Stimulated activated CD8-positive, alpha-beta memory T cell treated with anti-CD3 and anti-CD28 coated beads, Interleukin-15, amount 100 ng/mL, for 1 hour (primary cell): ENCODE data around the gene BLOC1S6.
"Not testable (repeated sequence)": the region's sequence is repeated elsewhere in the genome, so short reads cannot be mapped to it uniquely, and the experiment has no call there.

Source experiments
- DNase-seq: peaks from one replicate; pipeline ENCODE4 v3.0.0-alpha.2; 2020; ENCODE audit warnings: low read depth

Gene BLOC1S6

DNA sequence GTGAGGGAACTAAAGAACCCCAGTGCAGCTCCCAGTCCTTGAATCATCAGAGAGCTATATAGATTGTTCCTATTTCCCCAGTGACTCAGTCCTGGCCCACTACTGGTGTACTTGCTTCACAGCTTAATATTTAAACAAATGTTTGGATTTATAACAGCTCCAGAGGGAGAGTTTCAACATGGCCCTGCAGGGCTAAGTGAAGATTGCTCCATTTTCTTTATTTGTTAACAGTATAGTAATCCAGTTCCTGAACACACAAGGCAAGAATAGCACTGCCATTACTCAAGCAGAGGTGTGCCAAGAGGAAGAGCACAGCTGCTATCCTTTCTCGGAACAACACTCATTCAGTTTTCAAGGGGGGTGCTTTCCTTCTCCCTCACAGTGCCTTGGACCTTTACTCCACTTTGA is 54.2 kb downstream of the BLOC1S6 start:
- no peak for DNase-seq

DNA sequence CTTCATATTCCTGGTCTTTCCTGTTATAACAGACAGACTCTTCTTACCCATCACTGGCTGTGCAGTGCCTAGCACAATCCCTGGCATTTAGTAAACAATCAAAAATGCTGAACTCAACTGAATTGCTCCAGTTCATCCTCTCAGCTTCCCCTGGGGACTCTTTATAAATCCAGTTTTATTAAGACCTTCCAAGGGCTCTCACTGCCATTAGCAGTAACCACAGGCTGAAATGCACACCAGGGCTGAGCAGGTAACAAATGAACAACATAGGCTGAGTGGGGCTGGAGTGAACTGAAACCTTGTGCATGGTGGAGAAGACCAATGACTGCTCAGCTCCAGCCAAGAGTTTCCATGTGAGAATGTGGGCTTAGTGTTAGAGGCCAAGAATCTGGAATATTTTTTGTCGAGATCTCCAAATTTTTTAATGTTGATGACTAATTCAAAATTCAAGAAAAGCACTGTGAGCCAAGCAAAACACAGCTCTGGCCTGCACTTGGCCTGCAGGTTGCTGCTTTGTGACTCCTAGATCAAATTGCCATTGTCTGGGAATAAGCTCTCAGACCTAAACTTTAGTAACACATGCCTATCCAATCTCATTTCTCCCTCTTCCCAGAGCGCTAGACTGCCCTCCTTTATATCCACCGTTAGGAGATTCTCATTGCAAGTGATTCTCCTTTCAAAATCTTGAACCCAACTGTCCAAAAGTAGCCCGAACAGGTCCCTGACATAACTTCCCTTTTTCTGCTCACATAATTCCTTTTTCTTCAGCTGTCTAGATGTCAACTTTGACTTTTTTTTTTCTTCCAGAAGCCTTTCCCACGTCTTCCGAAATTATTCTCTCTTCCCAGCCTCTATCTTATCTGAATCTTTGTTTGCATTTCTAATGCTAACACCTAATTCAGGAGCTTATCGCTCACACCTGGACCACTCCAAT is 55.1 kb downstream of the BLOC1S6 start:
- no peak for DNase-seq

DNA sequence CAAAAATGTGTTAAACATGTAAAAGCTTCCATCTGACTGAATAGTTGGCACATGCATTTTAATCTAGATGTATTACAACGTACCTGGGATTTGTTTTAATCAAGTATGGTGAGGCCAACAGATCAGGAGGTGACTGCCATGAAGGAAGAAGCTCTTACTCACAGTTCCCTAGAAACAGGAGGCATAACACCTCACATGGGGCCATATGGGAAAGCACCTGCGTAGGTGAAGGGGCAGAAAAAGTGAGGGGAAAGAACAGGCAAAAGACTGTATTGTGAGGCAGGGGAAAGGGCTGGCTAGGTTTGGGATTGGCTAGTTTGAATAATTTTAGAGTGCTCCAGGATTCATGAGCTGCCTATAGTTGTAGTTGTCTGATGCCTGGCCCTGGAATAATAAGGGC is 57.3 kb downstream of the BLOC1S6 start:
- no peak for DNase-seq

DNA sequence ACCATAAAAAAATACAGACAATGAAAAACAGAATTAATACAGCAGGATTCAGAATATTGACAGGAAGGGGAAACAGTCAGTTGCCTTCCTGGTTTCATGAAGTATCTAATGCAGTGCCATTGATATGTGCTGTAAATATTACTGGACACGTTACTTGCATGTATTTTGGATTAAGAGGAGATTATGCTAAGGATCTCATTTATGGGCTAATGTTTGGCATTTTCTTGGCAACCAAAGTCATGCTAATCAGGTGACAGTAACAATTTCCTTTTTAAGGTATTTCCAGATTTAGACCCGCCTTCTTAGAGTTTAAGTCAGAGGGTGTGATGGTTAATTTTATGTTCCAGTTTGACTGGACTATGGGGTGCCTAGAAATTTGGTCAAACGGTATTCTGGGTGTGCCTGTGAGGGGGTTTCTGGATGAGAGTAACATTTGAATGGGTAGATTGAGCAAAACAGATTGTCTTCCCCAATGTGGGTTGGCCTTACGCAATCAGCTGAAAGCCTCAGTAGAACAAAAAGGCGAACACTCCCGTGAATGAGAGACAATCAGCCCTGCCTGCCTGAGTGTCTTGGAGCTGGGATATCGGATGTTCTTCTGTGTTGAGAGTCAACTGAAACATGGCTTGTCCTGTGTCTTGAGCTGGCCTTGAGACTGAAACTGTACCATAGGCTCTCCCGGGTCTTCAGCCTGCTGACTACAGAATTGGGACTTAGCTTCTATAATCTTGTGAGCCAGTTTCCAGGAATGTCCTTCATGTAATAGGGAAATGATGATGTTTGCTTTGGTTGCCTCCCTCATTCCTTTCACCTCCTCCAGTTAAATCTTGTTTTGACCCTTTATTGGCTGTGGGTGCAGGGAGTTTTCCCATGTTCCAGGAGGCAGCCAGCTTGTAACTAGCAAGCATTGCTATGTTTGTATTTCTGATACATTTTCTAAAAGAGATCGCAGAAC is 58.1 kb downstream of the BLOC1S6 start:
- DNase-seq: no peak

DNA sequence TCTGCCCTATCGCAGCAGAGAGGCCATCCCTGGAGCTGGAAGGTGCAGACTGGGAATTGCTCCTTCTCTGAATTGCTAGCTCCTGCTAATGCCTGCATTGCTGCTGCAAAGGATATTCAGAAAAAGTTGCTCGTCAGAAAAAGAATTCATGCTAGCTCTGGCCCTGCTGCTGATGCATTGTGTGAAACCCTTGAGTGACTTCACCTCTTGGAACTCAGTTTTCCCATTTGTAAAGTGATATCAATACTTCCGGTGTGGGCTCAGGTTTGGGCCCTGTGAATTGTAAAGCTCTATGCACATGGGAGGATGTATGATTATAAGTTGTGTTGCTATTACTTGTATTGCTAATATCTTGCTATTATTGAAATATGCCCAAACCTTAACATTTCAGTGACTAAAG is 59.0 kb downstream of the BLOC1S6 start:
- DNase-seq: no peak

DNA sequence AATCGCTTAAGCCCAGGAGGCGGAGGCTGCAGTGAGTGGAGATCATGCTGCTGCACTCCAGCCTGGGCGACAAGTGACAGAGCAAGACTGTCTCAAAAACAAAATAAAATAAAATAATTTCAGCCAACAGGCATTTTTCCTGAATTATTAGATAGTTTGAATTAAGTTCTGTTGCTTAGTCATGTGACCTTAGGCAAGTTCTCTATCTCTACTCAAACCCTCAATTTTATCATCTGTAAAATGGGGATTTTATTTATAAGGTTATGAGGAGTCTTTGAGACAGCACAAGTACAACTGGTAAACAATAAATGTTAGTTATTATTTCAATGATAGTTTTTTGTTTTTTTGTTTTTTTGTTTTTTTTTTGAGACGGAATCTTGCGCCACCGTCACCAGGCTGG is 60.6 kb downstream of the BLOC1S6 start:
- DNase-seq: no peak

DNA sequence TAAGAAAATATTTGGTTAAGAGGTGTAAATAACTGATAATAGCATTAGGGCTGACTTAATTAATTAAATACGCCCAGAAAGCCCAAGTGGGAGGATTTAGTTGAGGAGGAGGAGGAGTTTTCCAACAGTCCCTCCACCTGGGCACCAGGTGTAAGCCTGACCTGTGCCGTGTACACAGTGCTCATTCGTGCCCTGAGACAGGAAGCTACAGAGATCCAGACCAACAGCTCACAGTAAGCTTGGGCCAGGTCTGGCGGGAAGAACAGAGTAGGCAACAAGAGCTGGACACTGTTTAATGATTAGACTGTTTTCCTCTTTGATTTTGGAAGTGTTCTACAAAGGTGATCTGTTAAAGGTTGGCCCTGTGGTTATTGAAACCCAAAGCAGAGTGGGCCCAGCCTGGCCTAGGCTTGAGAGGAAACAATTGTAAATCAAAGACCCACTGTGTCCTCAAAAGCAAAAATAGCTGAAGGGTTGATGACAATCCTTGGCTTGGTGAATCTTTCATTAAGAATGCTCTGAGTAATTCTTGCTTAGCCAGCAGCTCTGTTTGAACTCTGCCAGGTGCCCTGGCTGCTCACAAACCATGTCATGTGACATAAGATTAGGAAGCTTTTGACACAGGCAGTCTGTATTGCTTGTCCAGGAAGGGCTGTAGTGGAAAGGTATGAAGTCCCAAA is 61.5 kb downstream of the BLOC1S6 start:
- no peak for DNase-seq

DNA sequence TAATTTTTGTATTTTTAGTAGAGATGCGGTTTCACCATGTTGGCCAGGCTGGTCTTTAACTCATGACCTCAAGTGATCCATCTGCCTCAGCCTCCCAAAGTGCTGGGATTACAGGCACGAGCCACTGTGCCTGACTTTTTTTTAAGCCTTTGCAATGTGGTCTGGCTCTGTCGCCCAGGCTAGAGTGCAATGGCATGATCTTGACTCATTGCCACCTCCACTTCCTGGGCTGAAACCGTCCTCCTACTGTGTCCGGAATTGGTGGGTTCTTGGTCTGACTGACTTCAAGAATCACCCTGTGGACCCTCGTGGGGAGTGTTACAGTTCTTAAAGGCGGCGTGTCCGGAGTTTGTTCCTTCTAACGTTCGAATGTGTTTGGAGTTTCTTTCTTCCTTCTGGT is 62.8 kb downstream of the BLOC1S6 start:
- not testable (repeated sequence) for DNase-seq

DNA sequence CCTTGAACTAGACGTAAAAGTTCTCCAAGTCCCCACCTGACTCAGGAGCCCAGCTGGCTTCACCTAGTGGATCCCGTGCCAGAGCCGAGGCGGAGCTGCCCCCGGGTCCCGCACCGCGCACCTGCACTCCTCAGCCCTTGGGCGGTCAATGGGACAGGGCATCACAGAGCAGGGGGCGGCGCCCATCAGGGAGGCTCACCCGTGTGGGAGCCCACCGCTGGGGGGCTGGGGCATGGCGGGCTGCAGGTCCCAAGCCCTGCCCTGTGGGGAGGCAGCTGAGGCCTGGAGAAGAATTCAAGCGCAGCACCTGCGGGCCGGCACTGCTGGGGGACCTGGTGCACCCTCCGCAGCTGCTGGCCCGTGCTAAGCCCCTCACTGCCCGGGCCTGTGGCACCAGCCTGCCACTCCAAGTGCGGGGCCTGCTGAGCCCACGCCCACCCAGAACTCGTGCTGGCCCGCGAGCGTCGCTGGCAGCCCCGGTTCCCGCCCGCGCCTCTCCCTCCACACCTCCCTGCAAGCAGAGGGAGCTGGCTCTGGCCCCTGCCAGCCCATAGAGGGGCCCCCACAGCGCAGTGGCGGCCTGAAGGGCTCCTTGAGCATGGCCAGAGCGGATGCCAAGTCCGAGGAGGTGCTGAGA is 63.8 kb downstream of the BLOC1S6 start:
- no peak for DNase-seq

DNA sequence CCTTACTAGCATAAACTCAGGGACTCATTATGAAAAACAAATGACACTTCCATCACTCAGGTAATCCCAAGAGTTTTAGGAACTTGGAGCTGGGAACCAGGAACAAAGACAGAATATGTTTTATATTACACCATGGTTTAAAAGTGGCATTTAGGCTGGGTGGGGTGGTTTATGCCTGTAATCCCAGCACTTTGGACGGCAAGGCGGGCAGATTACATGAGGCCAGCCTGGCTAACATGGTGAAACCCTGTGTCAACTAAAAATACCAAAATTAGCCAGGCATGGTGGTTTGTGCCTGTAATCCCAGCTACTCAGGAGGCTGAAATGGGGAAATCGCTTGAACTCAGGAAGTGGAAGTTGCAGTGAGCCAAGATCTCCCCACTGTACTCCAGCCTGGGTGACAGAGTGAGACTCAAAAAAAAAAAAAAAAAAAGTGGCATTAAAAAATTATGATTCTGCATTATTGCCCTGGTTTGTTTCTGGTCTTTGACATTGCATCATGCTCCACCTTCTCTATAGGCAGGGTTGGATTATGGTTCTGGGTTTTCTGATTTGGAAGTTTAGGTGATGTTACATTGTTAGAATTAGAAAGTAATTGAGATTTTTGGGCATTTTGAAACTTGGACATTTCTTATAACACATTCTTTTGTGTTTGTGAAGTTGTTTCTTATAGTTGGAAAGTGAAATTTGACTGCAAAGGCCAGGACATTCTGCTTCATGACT is 66.7 kb downstream of the BLOC1S6 start:
- no peak for DNase-seq

DNA sequence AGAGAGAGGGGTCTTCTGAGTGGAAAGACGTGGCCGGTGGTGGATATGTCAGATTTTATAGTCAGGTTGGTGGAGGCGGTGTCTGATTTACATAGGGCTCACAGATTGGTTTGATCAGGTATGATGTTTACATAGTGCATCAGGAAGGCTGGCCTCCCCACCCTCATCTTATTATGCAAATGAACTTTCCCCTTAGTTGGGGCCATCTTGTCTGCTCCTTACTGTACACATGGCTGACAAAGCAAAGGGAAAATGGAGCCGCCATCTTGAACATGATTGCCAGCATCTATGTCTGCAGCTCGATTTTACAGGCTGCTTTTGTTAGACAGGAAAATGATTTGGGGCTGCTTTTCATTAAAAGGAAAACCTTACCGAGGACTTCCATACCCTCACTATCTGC is 67.6 kb downstream of the BLOC1S6 start:
- DNase-seq: no peak

DNA sequence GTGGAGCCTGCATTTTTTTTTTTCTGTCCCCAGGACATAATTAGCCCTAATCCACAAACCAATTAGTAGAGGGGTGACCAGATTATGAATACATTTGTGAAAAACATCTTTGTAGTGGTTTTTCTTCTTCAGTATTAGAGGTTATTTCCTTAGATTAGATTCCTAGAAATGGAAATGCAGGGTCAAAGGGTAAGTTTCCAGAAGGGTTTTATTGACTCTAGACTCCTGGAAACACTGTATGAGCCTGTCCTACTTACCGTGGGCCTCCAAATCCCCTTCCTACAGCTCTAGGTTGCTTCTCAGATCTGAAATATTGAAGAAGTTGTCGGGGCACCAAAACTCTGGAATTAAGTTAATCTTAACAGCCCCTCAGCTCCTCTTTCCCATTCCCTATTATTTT is 70.1 kb downstream of the BLOC1S6 start:
- no peak for DNase-seq

DNA sequence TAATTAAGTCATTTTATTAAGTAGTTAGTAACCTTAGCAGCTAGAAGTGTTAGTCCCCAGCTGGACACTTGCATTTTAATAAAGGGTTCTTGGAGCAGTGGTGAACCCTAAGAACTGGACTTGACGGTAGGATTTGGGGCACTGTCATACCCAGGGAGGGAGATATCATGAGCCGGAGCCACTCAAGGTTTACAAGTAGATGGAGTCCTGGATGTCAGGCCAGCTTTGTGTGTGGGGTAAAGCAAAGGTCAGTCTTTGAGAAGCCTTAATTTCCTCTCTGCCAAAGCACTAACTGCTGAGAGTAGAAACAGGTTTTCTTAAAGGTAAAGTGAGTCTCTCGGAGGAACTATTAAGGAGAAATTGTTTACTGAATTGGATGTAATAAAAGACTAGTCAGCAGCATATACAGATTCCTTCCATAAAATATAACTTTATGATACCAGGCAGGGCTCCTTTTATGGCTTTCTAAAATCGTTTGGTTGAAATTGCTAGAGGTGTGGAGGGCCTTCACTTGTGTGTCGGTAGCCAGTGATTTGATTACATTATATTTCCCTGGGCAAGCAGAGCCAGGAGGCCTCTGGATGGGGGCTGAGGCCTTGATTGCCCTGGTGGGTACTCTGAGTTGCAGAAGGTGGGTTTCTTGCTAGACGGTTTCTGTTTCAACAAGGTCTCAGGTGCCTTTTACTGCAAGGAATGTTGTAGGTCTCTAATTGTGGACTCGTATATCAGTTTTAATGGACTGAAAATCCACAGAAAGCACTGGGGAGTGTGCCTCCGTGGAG is 70.8 kb downstream of the BLOC1S6 start:
- no peak for DNase-seq
